Neural crest cell (in vitro differentiated cells): ENCODE data around the gene MAPK1. TPM values are rescaled to one million over a fixed set of nuclear protein-coding genes. Genes with fewer than 3 reads are reported as not detected.
"Not testable (repeated sequence)": the region's sequence is repeated elsewhere in the genome, so short reads cannot be mapped to it uniquely, and the experiment has no call there.

Experiments
- DNase-seq: peaks from one replicate; pipeline ENCODE4 v3.0.0; 2021; ENCODE audit warnings: low read depth, mixed read lengths, low spot score
- H3K27ac Mint-ChIP-seq: one replicate; pipeline ENCODE4 v1.8.0; 2021; ENCODE audit warnings: mild to moderate bottlenecking, mixed read lengths; ENCODE audit not compliant: unreplicated experiment
- H3K27me3 Mint-ChIP-seq: 2 replicates; pipeline ENCODE4 v1.8.0; 2021; ENCODE audit warnings: low read depth, mild to moderate bottlenecking, mixed read lengths
- H3K36me3 Mint-ChIP-seq: 2 replicates; pipeline ENCODE4 v1.8.0; 2021; ENCODE audit warnings: low read depth, mild to moderate bottlenecking, mixed read lengths
- H3K4me1 Mint-ChIP-seq: 2 replicates; pipeline ENCODE4 v1.8.0; 2021; ENCODE audit warnings: mixed read lengths
- H3K4me3 Mint-ChIP-seq: one replicate; pipeline ENCODE4 v1.8.0; 2021; ENCODE audit warnings: mild to moderate bottlenecking, mixed read lengths
- H3K9me3 Mint-ChIP-seq: 2 replicates; pipeline ENCODE4 v1.8.0; 2021; ENCODE audit warnings: mixed read lengths
- CTCF ChIP-seq: fragments of 200-600 bp; sonication (generic); conservative IDR thresholded peaks from 2 replicates; pipeline ENCODE4 v1.5.0; 2021; ENCODE audit warnings: antibody characterized with exemption, mild to moderate bottlenecking
- total RNA-seq: library from RNA; stranded (reverse); gene quantifications from 2 replicates; pipeline ENCODE4 v1.2.1, GENCODE V29; 2021

MAPK1 gene
- total RNA-seq, 1 donor from 2014 or later: 118 TPM

- no peaks in the 10 kb centered on the region for H3K27me3 Mint-ChIP-seq
- no peak overlapping the region for H3K27ac Mint-ChIP-seq
- peaks cover 5% of the 10 kb centered on the region for H3K9me3 Mint-ChIP-seq
- DNase-seq: no peak
- H3K4me3 Mint-ChIP-seq: no peak overlapping the region
- no peak for TF ChIP-seq CTCF
- H3K36me3 Mint-ChIP-seq: peaks cover 7% of the 10 kb centered on the region
- H3K4me1 Mint-ChIP-seq: peaks cover 12% of the 10 kb centered on the region
Measured at GRCh38 chr22:21811982-21812381, 55.5 kb downstream of the MAPK1 start.

GRCh38 chr22:21807544-21808529, 59.6 kb downstream of the MAPK1 start:
- H3K9me3 Mint-ChIP-seq: peaks cover 5% of the 10 kb centered on the region
- no peak overlapping the region for H3K4me3 Mint-ChIP-seq
- peaks cover 5% of the 10 kb centered on the region for H3K4me1 Mint-ChIP-seq
- H3K36me3 Mint-ChIP-seq: peaks cover 24% of the 10 kb centered on the region
- no peak for TF ChIP-seq CTCF
- DNase-seq: no peak
- H3K27me3 Mint-ChIP-seq: no peaks in the 10 kb centered on the region
- H3K27ac Mint-ChIP-seq: no peak overlapping the region

GRCh38 chr22:21805325-21805724, 62.1 kb downstream of the MAPK1 start:
- H3K27ac Mint-ChIP-seq, H3K27me3 Mint-ChIP-seq, H3K4me1 Mint-ChIP-seq, DNase-seq, H3K4me3 Mint-ChIP-seq, H3K9me3 Mint-ChIP-seq: not testable (repeated sequence)
- H3K36me3 Mint-ChIP-seq: peaks cover 31% of the 10 kb centered on the region

GRCh38 chr22:21803811-21804249, 63.6 kb downstream of the MAPK1 start:
- H3K4me3 Mint-ChIP-seq: no peak overlapping the region
- no peaks in the 10 kb centered on the region for H3K27me3 Mint-ChIP-seq
- no peak for DNase-seq
- H3K27ac Mint-ChIP-seq: no peak overlapping the region
- H3K9me3 Mint-ChIP-seq: no peaks in the 10 kb centered on the region
- H3K4me1 Mint-ChIP-seq: no peaks in the 10 kb centered on the region
- TF ChIP-seq CTCF: no peak
- H3K36me3 Mint-ChIP-seq: peaks cover 31% of the 10 kb centered on the region

- Mint-ChIP-seq H3K27ac (no peak overlapping the region), H3K4me1 (no peaks in the 10 kb centered on the region), H3K36me3 (peaks cover 32% of the 10 kb centered on the region), H3K4me3 (no peak overlapping the region), H3K27me3 (no peaks in the 10 kb centered on the region), H3K9me3 (no peaks in the 10 kb centered on the region)
- DNase-seq: no peak
- TF ChIP-seq CTCF: no peak
Measured at GRCh38 chr22:21802673-21803072, 64.8 kb downstream of the MAPK1 start.

- Mint-ChIP-seq H3K4me3 (no peak overlapping the region), H3K27me3 (no peaks in the 10 kb centered on the region), H3K9me3 (no peaks in the 10 kb centered on the region), H3K4me1 (no peaks in the 10 kb centered on the region), H3K36me3 (peaks cover 35% of the 10 kb centered on the region), H3K27ac (no peak overlapping the region)
- no peak for DNase-seq
- no peak for TF ChIP-seq CTCF
Measured at GRCh38 chr22:21802056-21802455, 65.4 kb downstream of the MAPK1 start.

GRCh38 chr22:21801304-21801644, 66.2 kb downstream of the MAPK1 start:
- not testable (repeated sequence) for H3K27me3 Mint-ChIP-seq, H3K4me3 Mint-ChIP-seq, H3K27ac Mint-ChIP-seq, H3K9me3 Mint-ChIP-seq, H3K4me1 Mint-ChIP-seq, DNase-seq
- H3K36me3 Mint-ChIP-seq: peaks cover 35% of the 10 kb centered on the region
